GM21515 (cell line): ENCODE data around the gene TRIM48.
"Not testable (repeated sequence)": the region's sequence is repeated elsewhere in the genome, so short reads cannot be mapped to it uniquely, and the experiment has no call there.

Experiments
- ATAC-seq: cut with Tn5 transposase; IDR thresholded peaks from one replicate; pipeline ENCODE4 v1.9.1; 2021; ENCODE audit not compliant: unreplicated experiment

TRIM48 gene, protein sequence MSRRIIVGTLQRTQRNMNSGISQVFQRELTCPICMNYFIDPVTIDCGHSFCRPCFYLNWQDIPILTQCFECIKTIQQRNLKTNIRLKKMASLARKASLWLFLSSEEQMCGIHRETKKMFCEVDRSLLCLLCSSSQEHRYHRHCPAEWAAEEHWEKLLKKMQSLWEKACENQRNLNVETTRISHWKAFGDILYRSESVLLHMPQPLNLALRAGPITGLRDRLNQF

DNA sequence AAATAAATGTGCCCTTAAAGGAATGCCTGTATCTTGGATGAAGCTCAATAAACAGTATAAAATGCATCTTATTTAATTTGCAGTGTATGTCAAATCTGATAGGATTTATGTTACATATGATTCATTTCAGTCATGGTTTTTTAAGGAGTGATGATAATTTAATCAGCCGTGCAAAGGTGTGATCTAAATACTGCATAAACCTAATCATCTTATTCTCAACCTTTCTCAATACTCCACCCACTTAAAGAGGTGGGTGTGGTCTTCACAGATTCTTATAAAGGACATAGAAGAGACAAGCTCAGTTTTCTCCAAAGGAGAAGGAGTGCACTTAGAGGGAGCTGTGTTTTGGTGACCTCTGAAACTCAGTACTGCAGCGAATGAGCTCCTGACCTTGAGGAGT, at the start of gene TRIM48:
TSS of gene TRIM48 (plus strand) at position 301 of the 400 bp plus-strand sequence. CDS start 113 bp downstream, outside the sequence.
- not testable (repeated sequence) for ATAC-seq

DNA sequence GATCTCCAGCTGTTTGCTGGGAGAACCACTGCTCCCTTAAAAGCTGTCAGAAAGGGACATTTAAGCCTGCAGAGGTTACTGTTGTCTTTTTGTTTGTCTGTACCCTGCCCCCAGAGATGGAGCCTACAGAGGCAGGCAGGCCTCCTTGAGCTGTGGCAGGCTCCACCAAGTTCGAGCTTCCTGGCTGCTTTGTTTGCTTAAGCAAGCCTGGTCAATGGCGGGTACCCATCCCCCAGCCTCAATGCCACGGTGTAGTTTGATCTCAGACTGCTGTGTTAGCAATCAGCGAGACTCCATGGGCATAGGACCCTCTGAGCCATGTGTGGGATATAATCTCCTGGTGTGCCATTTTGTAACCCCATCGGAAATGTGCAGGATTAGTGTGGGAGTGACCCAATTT, 23.6 kb upstream of the TRIM48 start:
- not testable (repeated sequence) for ATAC-seq

DNA sequence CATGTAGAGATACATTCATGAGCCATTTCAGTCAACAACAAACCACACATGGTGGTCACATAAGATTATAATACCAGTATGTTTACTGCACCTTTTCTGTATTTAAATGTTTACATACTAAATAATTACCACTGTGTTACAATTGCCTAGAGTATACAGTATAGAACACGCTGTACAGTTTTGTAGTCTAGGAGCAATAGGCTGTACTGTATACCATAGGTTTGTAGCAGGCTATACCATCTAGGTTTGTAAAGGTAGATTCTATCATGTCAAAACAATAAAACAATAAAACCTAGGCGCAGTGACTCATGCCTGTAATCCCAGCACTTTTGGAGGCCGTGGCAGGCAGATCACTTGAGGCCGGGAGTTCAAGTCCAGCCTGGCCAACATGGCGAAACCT, 1.1 kb downstream of the TRIM48 start:
- ATAC-seq = no peak
